HEK293 (cell line): ENCODE data around the gene KCNK1.

Experiments used
- ZNF274 ChIP-seq, 2 experiments: fragments of 200-500 bp in 1 of 2; fragments of 450-650 bp in 1 of 2; sonication (Bioruptor generic) in 1 of 2; formaldehyde crosslinking in 1 of 2; IDR thresholded peaks; 2 replicates each; pipeline versions ENCODE4 v1.5.1 to v1.6.1; 2014 to 2016; ENCODE audit warnings: borderline replicate concordance in 1 of 2, inconsistent platforms in 1 of 2, low read length in 1 of 2, missing biosample characterization in 1 of 2, missing genetic modification characterization in 1 of 2
- ZNF830 ChIP-seq: fragments of 450-650 bp; IDR thresholded peaks from 2 replicates; pipeline ENCODE4 v1.5.0; 2018; ENCODE audit warnings: missing biosample characterization, missing genetic modification characterization, low read depth, mild to moderate bottlenecking, moderate library complexity
- TF ChIP-seq, protein P1 (sequence below): fragments of 450-650 bp; formaldehyde crosslinking; IDR thresholded peaks from 2 replicates; pipeline ENCODE4 v1.5.1; 2016; ENCODE audit warnings: missing biosample characterization, missing genetic modification characterization

DNA sequence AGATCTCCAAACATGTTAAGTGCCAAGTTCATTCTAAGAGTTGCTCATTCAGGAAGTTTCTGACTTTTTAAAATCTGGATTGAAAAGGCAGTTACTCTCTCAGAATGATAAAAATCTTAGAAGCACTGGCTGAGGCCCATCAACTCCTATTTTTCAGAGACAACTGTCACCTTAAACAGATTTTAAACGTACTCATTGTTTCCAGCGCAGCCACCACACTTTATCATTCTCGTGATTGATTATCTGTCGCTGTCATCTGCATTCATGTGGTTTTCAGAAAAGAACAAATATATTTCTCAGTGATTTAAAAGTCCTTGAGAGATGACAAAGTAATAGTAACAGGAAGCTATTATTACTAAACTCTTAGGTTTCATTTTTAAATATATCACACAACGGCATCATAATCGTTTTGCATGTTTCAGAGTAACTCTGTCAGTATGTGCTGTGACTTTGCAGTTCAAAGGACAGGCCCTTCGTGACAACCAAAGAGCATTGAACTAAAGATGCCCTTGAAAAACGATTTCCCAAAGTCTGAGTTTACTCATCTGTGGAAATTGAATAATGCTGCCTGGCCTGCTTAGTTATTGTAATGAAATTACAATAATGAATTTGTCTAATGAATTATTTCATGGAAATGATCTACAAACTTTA lies 14.9 kb upstream of the KCNK1 start:
- TF ChIP-seq, protein P1, sequence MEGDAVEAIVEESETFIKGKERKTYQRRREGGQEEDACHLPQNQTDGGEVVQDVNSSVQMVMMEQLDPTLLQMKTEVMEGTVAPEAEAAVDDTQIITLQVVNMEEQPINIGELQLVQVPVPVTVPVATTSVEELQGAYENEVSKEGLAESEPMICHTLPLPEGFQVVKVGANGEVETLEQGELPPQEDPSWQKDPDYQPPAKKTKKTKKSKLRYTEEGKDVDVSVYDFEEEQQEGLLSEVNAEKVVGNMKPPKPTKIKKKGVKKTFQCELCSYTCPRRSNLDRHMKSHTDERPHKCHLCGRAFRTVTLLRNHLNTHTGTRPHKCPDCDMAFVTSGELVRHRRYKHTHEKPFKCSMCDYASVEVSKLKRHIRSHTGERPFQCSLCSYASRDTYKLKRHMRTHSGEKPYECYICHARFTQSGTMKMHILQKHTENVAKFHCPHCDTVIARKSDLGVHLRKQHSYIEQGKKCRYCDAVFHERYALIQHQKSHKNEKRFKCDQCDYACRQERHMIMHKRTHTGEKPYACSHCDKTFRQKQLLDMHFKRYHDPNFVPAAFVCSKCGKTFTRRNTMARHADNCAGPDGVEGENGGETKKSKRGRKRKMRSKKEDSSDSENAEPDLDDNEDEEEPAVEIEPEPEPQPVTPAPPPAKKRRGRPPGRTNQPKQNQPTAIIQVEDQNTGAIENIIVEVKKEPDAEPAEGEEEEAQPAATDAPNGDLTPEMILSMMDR (tag by site-specific recombination): no peak
- TF ChIP-seq ZNF274 (IDR thresholded peaks at IDR 0.05; ENCODE audit: low read length) (no peak), ZNF274 (tag by site-specific recombination; IDR thresholded peaks at IDR 0.05; ENCODE audit: borderline replicate concordance) (no peak), ZNF830 (tag by site-specific recombination) (no peak)
